ENCODE data around the gene MBD3L5.
"Not testable (repeated sequence)": the region's sequence is repeated elsewhere in the genome, so short reads cannot be mapped to it uniquely, and the experiment has no call there.

MBD3L5 gene

GRCh38 chr19:7030278-7030677, at the start of gene MBD3L5:
Gene MBD3L5 (plus strand): TSS chr19:7030578. CDS start chr19:7030612, 34 bp downstream.
- FAIRE-seq, result not testable (repeated sequence)

- no peak for FAIRE-seq
Observed at GRCh38 chr19:6983448-6983847, 46.9 kb upstream of the MBD3L5 start.

GRCh38 chr19:6987850-6988249, 42.5 kb upstream of the MBD3L5 start:
- no peak for FAIRE-seq

- FAIRE-seq, result no peak
Observed at GRCh38 chr19:6988257-6988656, 42.1 kb upstream of the MBD3L5 start.

- FAIRE-seq, result no peak
Observed at GRCh38 chr19:6995054-6995453, 35.3 kb upstream of the MBD3L5 start.

GRCh38 chr19:6996810-6997209, 33.6 kb upstream of the MBD3L5 start:
- FAIRE-seq, result no peak

- FAIRE-seq, result no peak
Observed at GRCh38 chr19:6997679-6998445, 32.5 kb upstream of the MBD3L5 start.

- FAIRE-seq, result no peak
Observed at GRCh38 chr19:6999933-7000332, 30.4 kb upstream of the MBD3L5 start.

- FAIRE-seq, result no peak
Observed at GRCh38 chr19:7000333-7000732, 30.0 kb upstream of the MBD3L5 start.

GRCh38 chr19:7000816-7001215, 29.6 kb upstream of the MBD3L5 start:
- no peak for FAIRE-seq

- no peak for FAIRE-seq
Observed at GRCh38 chr19:7004313-7004931, 26.0 kb upstream of the MBD3L5 start.

- FAIRE-seq, result no peak
Observed at GRCh38 chr19:7006135-7006704, 24.2 kb upstream of the MBD3L5 start.

- no peak for FAIRE-seq
Observed at GRCh38 chr19:7007859-7008258, 22.5 kb upstream of the MBD3L5 start.

GRCh38 chr19:7010722-7011593, 19.4 kb upstream of the MBD3L5 start:
- no peak for FAIRE-seq

GRCh38 chr19:7013678-7014077, 16.7 kb upstream of the MBD3L5 start:
- FAIRE-seq, result no peak

- FAIRE-seq, result no peak
Observed at GRCh38 chr19:7018828-7019227, 11.6 kb upstream of the MBD3L5 start.

- FAIRE-seq, result not testable (repeated sequence)
Observed at GRCh38 chr19:7021331-7021730, 9.0 kb upstream of the MBD3L5 start, which contains the start of gene MBD3L2B. Gene MBD3L2B (minus strand): TSS chr19:7021431. CDS start chr19:7021397, 34 bp downstream.

- not testable (repeated sequence) for FAIRE-seq
Observed at GRCh38 chr19:7028790-7029189, 1.6 kb upstream of the MBD3L5 start.

GRCh38 chr19:7040079-7040478, 9.7 kb downstream of the MBD3L5 start, which contains the start of gene MBD3L4:
Gene MBD3L4 (minus strand): TSS chr19:7040179. CDS start chr19:7040144, 35 bp downstream.
- not testable (repeated sequence) for FAIRE-seq

- not testable (repeated sequence) for FAIRE-seq
Observed at GRCh38 chr19:7041563-7041962, 11.2 kb downstream of the MBD3L5 start.

GRCh38 chr19:7049021-7049420, 18.6 kb downstream of the MBD3L5 start, which contains the start of gene MBD3L2:
Gene MBD3L2 (plus strand): TSS chr19:7049321. CDS start chr19:7049374, 53 bp downstream.
- FAIRE-seq, result not testable (repeated sequence)

GRCh38 chr19:7051421-7051820, 21.0 kb downstream of the MBD3L5 start:
- FAIRE-seq, result not testable (repeated sequence)

GRCh38 chr19:7052896-7053295, 22.5 kb downstream of the MBD3L5 start:
- FAIRE-seq, result not testable (repeated sequence)
